OCI-LY7 (cell line): Measurements from ENCODE around the gene NPAS4. TPM values are rescaled to one million over a fixed set of nuclear protein-coding genes. Genes with fewer than 3 reads are reported as not detected.

Experiments
- Bru-seq: library from RNA; stranded (reverse); fragments of 400-500 nt; gene quantifications from one replicate; lab custom pipeline; 2021; lab: Mats Ljungman, UMichigan
- BruChase-seq, 2 experiments: library from RNA; stranded (reverse); fragments of 400-500 nt; gene quantifications; one replicate each; lab custom pipeline; 2021; lab: Mats Ljungman, UMichigan
- BruUV-seq: library from RNA; stranded (reverse); fragments of 400-500 nt; replicated peaks from 2 replicates; lab custom pipeline; 2021; lab: Mats Ljungman, UMichigan
- CTCF ChIA-PET: fragments of 300-600 bp; sonication (Branson Sonifier 250); formaldehyde crosslinking; loops from one replicate; lab custom pipeline; 2022; ENCODE audit warnings: antibody characterized with exemption; ENCODE audit not compliant: unreplicated experiment; lab: Charles Lee
- POLR2A ChIA-PET: fragments of 300-600 bp; sonication (Branson Sonifier 250); formaldehyde crosslinking; loops from one replicate; lab custom pipeline; 2022; ENCODE audit warnings: antibody characterized with exemption; lab: Charles Lee
- DNase-seq: peaks from one replicate; pipeline ENCODE4 v3.0.0-alpha.2; 2015; ENCODE audit warnings: low spot score
- H2AFZ ChIP-seq: fragments of 200-600 bp; sonication (generic), shearing (Covaris generic); 2 replicates; pipeline ENCODE4 v1.6.1; 2014; ENCODE audit warnings: mild to moderate bottlenecking, antibody characterized with exemption, low read length, moderate library complexity
- H3K27ac ChIP-seq: fragments of 200-600 bp; sonication (generic); 2 replicates; pipeline ENCODE4 v1.5.1; 2014; ENCODE audit warnings: mixed run types, low read depth, mild to moderate bottlenecking, moderate library complexity, low read length, inconsistent platforms; ENCODE audit not compliant: poor library complexity, severe bottlenecking
- H3K36me3 ChIP-seq: fragments of 200-600 bp; sonication (generic); 2 replicates; pipeline ENCODE4 v1.6.1; 2014; ENCODE audit warnings: mild to moderate bottlenecking, antibody characterized with exemption, low read length, moderate library complexity, mixed read lengths; ENCODE audit not compliant: insufficient read depth
- H3K4me1 ChIP-seq: fragments of 200-600 bp; sonication (generic); 2 replicates; pipeline ENCODE4 v1.5.1; 2014; ENCODE audit warnings: mild to moderate bottlenecking, low read length; ENCODE audit not compliant: insufficient read depth, poor library complexity, severe bottlenecking
- H3K4me2 ChIP-seq: fragments of 200-600 bp; sonication (generic); 2 replicates; pipeline ENCODE4 v1.6.1; 2014; ENCODE audit warnings: mild to moderate bottlenecking, low read length
- H3K4me3 ChIP-seq: fragments of 200-600 bp; sonication (generic); 2 replicates; pipeline ENCODE4 v1.5.1; 2014; ENCODE audit warnings: mild to moderate bottlenecking, low read depth, low read length; ENCODE audit not compliant: poor library complexity, severe bottlenecking
- H3K79me2 ChIP-seq: fragments of 200-600 bp; sonication (generic); 2 replicates; pipeline ENCODE4 v1.6.1; 2016; ENCODE audit warnings: low read depth, mild to moderate bottlenecking, low read length, moderate library complexity, mixed read lengths; ENCODE audit not compliant: insufficient read depth
- H3K9me2 ChIP-seq: fragments of 200-600 bp; sonication (generic); 2 replicates; pipeline ENCODE4 v1.6.1; 2016; ENCODE audit warnings: mild to moderate bottlenecking, low read length, mixed read lengths; ENCODE audit not compliant: insufficient read depth
- H3K9me3 ChIP-seq: fragments of 200-600 bp; sonication (generic); 2 replicates; pipeline ENCODE4 v1.6.1; 2014; ENCODE audit warnings: mild to moderate bottlenecking, mixed run types, low read length, mixed read lengths
- H4K20me1 ChIP-seq: fragments of 200-600 bp; sonication (generic); 2 replicates; pipeline ENCODE4 v1.6.1; 2014; ENCODE audit warnings: mild to moderate bottlenecking, antibody characterized with exemption, low read length, moderate library complexity, mixed read lengths; ENCODE audit not compliant: insufficient read depth
- CTCF ChIP-seq: fragments of 200-600 bp; sonication (generic); conservative IDR thresholded peaks from 2 replicates; pipeline ENCODE4 v1.5.1; 2014; ENCODE audit warnings: mild to moderate bottlenecking, antibody characterized with exemption, low read length, moderate library complexity, mixed read lengths
- EZH2phosphoT487 ChIP-seq: fragments of 200-600 bp; sonication (generic); IDR thresholded peaks from 2 replicates; pipeline ENCODE4 v1.6.1; 2018; ENCODE audit warnings: low read depth, borderline replicate concordance, mild to moderate bottlenecking, mixed run types, antibody characterized with exemption, low read length, moderate library complexity, mixed read lengths
- intact Hi-C: fragments of 100-400 bp; cut with micrococcal nuclease; formaldehyde crosslinking; loops from one replicate; pipeline ENCODE4 v1.10.0; 2022; ENCODE audit not compliant: unreplicated experiment
- long read RNA-seq: library from polyadenylated mRNA; stranded (forward); transcript quantifications from one replicate; pipeline ENCODE4 v2.0.0, GENCODE V29; 2022
- total RNA-seq, 2 experiments: library from RNA; depleted of rRNA in 1 of 2; stranded (reverse); fragments of >200 nt in 1 of 2; shearing (Covaris generic) in 1 of 2; gene quantifications; 2 replicates each; pipeline ENCODE4 v1.2.3, GENCODE V29; 2014 to 2022

The NPAS4 gene
- total RNA-seq (2014; rRNA removed; shearing (Covaris generic)) (not detected in 2 replicates), total RNA-seq (2022) (not detected in 2 replicates), Bru-seq, nascent RNA (not detected), BruChase-seq, experiment 1, labeled RNA remaining after a 6-hour chase (not detected), BruChase-seq, experiment 2, labeled RNA remaining after a 2-hour chase (not detected)
- long read RNA-seq: 0 reads

GRCh38 chr11:66420671-66421476 lies at the start of gene NPAS4:
Gene NPAS4 (plus strand): TSS chr11:66421035. CDS start chr11:66421180, 145 bp downstream.
- Histone ChIP-seq H2AFZ (no peak within 1 kb of the TSS), H3K9me2 (no peaks in the 10 kb centered on the region), H3K4me1 (no peaks in the 10 kb centered on the region), H3K79me2 (no peaks in the 10 kb centered on the region), H3K9me3 (no peaks in the 10 kb centered on the region), H3K4me3 (no peak within 1 kb of the TSS), H3K27ac (no peak within 1 kb of the TSS), H3K36me3 (no peaks in the 10 kb centered on the region), H4K20me1 (no peaks in the 10 kb centered on the region), H3K4me2 (no peak within 1 kb of the TSS)
- intact Hi-C loops: no loop called here
- no peak for DNase-seq
- ChIA-PET CTCF (interaction anchor here (0.5 to 1.4 kb wide), 7 partner anchors 15 to 459 kb away, joined by 3 to 6 read pairs (median 3); no protein-coding TSS in a partner anchor), POLR2A (interaction anchor here (0.6 to 1.0 kb wide), 2 partner anchors 14 to 571 kb away, joined by 3 read pairs; no protein-coding TSS in a partner anchor)
- TF ChIP-seq CTCF: no peak
- no peak for TF ChIP-seq EZH2phosphoT487
- BruUV-seq: no TSS peak

DNA sequence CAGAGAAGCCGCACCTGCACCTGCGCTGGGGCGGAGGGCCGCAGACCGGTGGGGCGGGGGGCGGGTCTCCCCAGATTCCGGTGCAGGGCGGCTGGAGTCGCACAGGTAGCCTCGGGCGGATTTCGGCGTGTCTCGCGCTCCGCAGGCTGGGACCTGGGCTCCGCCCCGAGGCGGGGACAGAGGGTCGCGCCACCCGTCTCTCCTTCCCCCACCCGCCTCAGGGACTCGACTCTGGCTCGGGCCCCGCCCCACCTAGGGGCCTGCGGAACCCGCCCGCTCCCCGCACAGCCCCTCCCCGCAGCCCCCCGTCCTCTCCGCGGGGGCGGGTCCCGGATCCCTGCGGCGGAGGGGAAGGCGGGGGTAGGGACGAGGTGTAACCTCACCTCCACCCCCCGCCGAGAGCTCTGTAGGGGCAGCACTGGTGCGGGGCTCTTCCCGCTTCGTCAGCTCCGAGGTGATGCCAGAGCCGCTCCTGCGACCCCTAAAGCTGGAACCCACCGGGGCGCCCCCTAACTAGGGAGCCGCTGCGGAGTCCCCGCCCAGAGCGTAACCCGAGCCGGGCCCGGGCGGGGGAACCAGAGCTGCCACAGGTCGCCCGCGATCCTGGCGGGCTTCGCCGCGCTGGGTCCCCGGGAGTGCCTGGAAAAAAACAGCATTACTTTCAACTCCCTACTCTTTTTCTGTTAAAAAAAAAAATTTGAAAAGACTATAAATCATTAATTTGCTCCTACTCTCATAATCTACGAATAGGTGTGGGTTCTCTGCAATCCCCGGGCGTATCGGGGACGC lies 49.0 kb upstream of the NPAS4 start, which contains the start of gene SLC29A2:
Gene SLC29A2, minus strand, starts transcription at position 134 of the 789 bp plus-strand sequence. CDS start 169 bp downstream, outside the sequence.
- H4K20me1 ChIP-seq: no peaks in the 10 kb centered on the region
- H3K36me3 ChIP-seq: peaks cover 36% of the 10 kb centered on the region
- intact Hi-C loops: loop anchor here (1.0 to 2.0 kb wide), 3 partner anchors 15 to 60 kb away; partner anchors contain the start of gene BRMS1
- H2AFZ ChIP-seq: peak within 1 kb of the TSS; percentile 88; the same call in 1 of the 2 replicates
- no peaks in the 10 kb centered on the region for H3K9me2 ChIP-seq
- H3K4me1 ChIP-seq: peaks cover 22% of the 10 kb centered on the region
- ChIA-PET POLR2A (interaction anchor here (0.6 to 2.8 kb wide), 7 partner anchors 14 to 146 kb away, joined by 3 to 8 read pairs (median 3); partner anchors contain the start of gene BRMS1), CTCF (interaction anchor here (0.5 to 2.4 kb wide), 4 partner anchors 8 to 59 kb away, joined by 3 to 7 read pairs (median 3); no protein-coding TSS in a partner anchor)
- peak within 1 kb of the TSS; percentile 86 for H3K27ac ChIP-seq
- peak; percentile 95 for DNase-seq
- peaks cover 17% of the 10 kb centered on the region for H3K79me2 ChIP-seq
- TF ChIP-seq EZH2phosphoT487 (no peak), CTCF (no peak; the same call in 1 of the 2 replicates)
- BruUV-seq: no TSS peak
- peak within 1 kb of the TSS; percentile 82 for H3K4me3 ChIP-seq
- H3K9me3 ChIP-seq: no peaks in the 10 kb centered on the region
- H3K4me2 ChIP-seq: peak within 1 kb of the TSS; percentile 68
